ENCODE measurements around the gene BBX. TPM values are rescaled to one million over a fixed set of nuclear protein-coding genes. Genes with fewer than 3 reads are reported as not detected.

BBX gene
- total RNA-seq, 4 donors from 2014 or later, result 54.3 to 104 (median 88.1) TPM

GRCh38 chr3:107548601-107549000 is 25.8 kb downstream of the BBX start:
- Histone ChIP-seq H3K9me3 (no peaks in the 10 kb centered on the region), H3K27ac (no peak overlapping the region), H3K4me1 (peaks cover 0 to 19% (median under 1%) of the 10 kb centered on the region in 4 donors), H3K36me3 (peaks cover 0 to 5% (median 0%) of the 10 kb centered on the region in 3 donors), H3K27me3 (no peaks in the 10 kb centered on the region), H3K4me3 (no peak overlapping the region)
- TF ChIP-seq CTCF (IDR thresholded peaks at IDR 0.05) (no peak), POLR2A (IDR thresholded peaks at IDR 0.05) (no peak), EP300 (IDR thresholded peaks at IDR 0.05) (no peak)
- DNase-seq (ENCODE audit: low spot score in 2 of 2), result no peak
- 91 to 98% methylated on average over 2 of the region's 2 CpGs for WGBS, 2 donors

- 87 to 91% methylated on average over 3 of the region's 3 CpGs for WGBS, 2 donors
- no peak for TF ChIP-seq POLR2A (IDR thresholded peaks at IDR 0.05)
- TF ChIP-seq EP300 (IDR thresholded peaks at IDR 0.05), result no peak
- no peak for TF ChIP-seq CTCF (IDR thresholded peaks at IDR 0.05)
These were observed 32.6 kb downstream of the BBX start for GRCh38 chr3:107555359-107555758.

GRCh38 chr3:107557743-107558142 is 35.0 kb downstream of the BBX start:
- no peaks in the 10 kb centered on the region for H3K9me3 ChIP-seq
- no peaks in the 10 kb centered on the region for H3K27me3 ChIP-seq
- H3K4me1 ChIP-seq, result peaks cover 0 to 21% (median 1%) of the 10 kb centered on the region in 4 donors
- 93 to 96% methylated on average over 2 of the region's 2 CpGs for WGBS, 2 donors
- DNase-seq (ENCODE audit: low spot score in 2 of 2), result no peak
- H3K4me3 ChIP-seq, result no peak overlapping the region
- no peak overlapping the region for H3K27ac ChIP-seq
- no peak for TF ChIP-seq POLR2A (IDR thresholded peaks at IDR 0.05)
- no peak for TF ChIP-seq CTCF (IDR thresholded peaks at IDR 0.05)
- TF ChIP-seq EP300 (IDR thresholded peaks at IDR 0.05), result no peak
- no peaks in the 10 kb centered on the region for H3K36me3 ChIP-seq

More at GRCh38 chr3:107555359-107555758, 32.6 kb downstream of the BBX start:
- Histone ChIP-seq H3K27me3 (no peaks in the 10 kb centered on the region), H3K4me1 (peaks cover 0 to 21% (median 1%) of the 10 kb centered on the region in 4 donors), H3K9me3 (no peaks in the 10 kb centered on the region), H3K4me3 (no peak overlapping the region), H3K27ac (no peak overlapping the region), H3K36me3 (no peaks in the 10 kb centered on the region)
- no peak for DNase-seq (ENCODE audit: low spot score in 2 of 2)

- 38 to 45% methylated on average over 1 of the region's 1 CpG for WGBS, 2 donors
- no peak for DNase-seq (ENCODE audit: low spot score in 2 of 2)
- Histone ChIP-seq H3K27ac (peak overlapping the region in 1 of 4 donors; percentile 29), H3K9me3 (no peaks in the 10 kb centered on the region), H3K4me3 (no peak overlapping the region), H3K36me3 (no peaks in the 10 kb centered on the region), H3K27me3 (no peaks in the 10 kb centered on the region), H3K4me1 (peaks cover 0 to 32% (median 1%) of the 10 kb centered on the region in 4 donors)
- TF ChIP-seq EP300 (IDR thresholded peaks at IDR 0.05) (no peak), POLR2A (IDR thresholded peaks at IDR 0.05) (no peak), CTCF (IDR thresholded peaks at IDR 0.05) (no peak)
These were observed 37.4 kb downstream of the BBX start for GRCh38 chr3:107560166-107560565.

- H3K4me1 ChIP-seq, result peaks cover 0 to 32% (median 1%) of the 10 kb centered on the region in 4 donors
- no peaks in the 10 kb centered on the region for H3K27me3 ChIP-seq
- no peak overlapping the region for H3K4me3 ChIP-seq
- H3K36me3 ChIP-seq, result no peaks in the 10 kb centered on the region
- 77 to 80% methylated on average over 6 of the region's 6 CpGs for WGBS, 2 donors
- TF ChIP-seq CTCF (IDR thresholded peaks at IDR 0.05), result no peak
- no peak for TF ChIP-seq EP300 (IDR thresholded peaks at IDR 0.05)
- TF ChIP-seq POLR2A (IDR thresholded peaks at IDR 0.05), result no peak
- no peak for DNase-seq (ENCODE audit: low spot score in 2 of 2)
- H3K9me3 ChIP-seq, result no peaks in the 10 kb centered on the region
- H3K27ac ChIP-seq, result no peak overlapping the region
These were observed 39.2 kb downstream of the BBX start for GRCh38 chr3:107561980-107562379.
